Lower lobe of right lung (tissue), 2 donors: ENCODE results near the gene TGFB3. TPM values are rescaled to one million over a fixed set of nuclear protein-coding genes. Genes with fewer than 3 reads are reported as not detected.

Experiments used
- ATAC-seq, 2 donors: fragments of 200-7000 bp; cut with Tn5 transposase; one replicate each; pipeline ENCODE4 v1.9.1; 2020 to 2022; ENCODE audit warnings: mild to moderate bottlenecking in 2 of 2, moderate library complexity in 2 of 2
- DNase-seq: peaks from one replicate; pipeline ENCODE4 v3.0.0-alpha.2; 2020
- H3K27ac ChIP-seq: fragments of 200-600 bp; one replicate; pipeline ENCODE4 v1.8.0; 2022
- H3K27me3 ChIP-seq: fragments of 200-600 bp; one replicate; pipeline ENCODE4 v1.8.0; 2022; ENCODE audit warnings: low read depth
- H3K36me3 ChIP-seq: fragments of 200-600 bp; one replicate; pipeline ENCODE4 v1.8.0; 2022; ENCODE audit warnings: mild to moderate bottlenecking
- H3K4me1 ChIP-seq: fragments of 200-600 bp; one replicate; pipeline ENCODE4 v1.8.0; 2022
- H3K4me3 ChIP-seq: fragments of 200-600 bp; one replicate; pipeline ENCODE4 v1.8.0; 2022; ENCODE audit warnings: mild to moderate bottlenecking
- H3K9me3 ChIP-seq: fragments of 200-600 bp; one replicate; pipeline ENCODE4 v1.8.0; 2022
- CTCF ChIP-seq: fragments of 200-600 bp; IDR thresholded peaks from one replicate; pipeline ENCODE4 v1.8.0; 2022; ENCODE audit warnings: antibody characterized with exemption, mild to moderate bottlenecking
- intact Hi-C: fragments of 100-400 bp; cut with DNase I; formaldehyde crosslinking; loops from one replicate; pipeline ENCODE4 v1.11.0; 2022
- total RNA-seq: library from RNA; stranded (reverse); fragmentation: NEBNext Ultra II Directional; extraction: Animal tissue kit (Norgen Biotek cat#: 25700); gene quantifications from one replicate; pipeline ENCODE4 v1.2.1, GENCODE V29; 2021
- donor health status: DM: no; HTN: yes; CAD: no; lungs with severe emphysema.

Gene TGFB3
- total RNA-seq, 1 donor from 2014 or later, result 15.7 TPM

GRCh38 chr14:76007379-76007778 lies 25.6 kb upstream of the TGFB3 start:
- no peak overlapping the region for H3K27ac ChIP-seq
- H3K27me3 ChIP-seq, result no peaks in the 10 kb centered on the region
- H3K4me1 ChIP-seq, result no peaks in the 10 kb centered on the region
- DNase-seq, result no peak
- intact Hi-C loops, result no loop called here
- no peak for ATAC-seq
- peaks cover 4% of the 10 kb centered on the region for H3K9me3 ChIP-seq
- peaks cover 36% of the 10 kb centered on the region for H3K36me3 ChIP-seq
- no peak for TF ChIP-seq CTCF
- H3K4me3 ChIP-seq, result no peak overlapping the region

DNA sequence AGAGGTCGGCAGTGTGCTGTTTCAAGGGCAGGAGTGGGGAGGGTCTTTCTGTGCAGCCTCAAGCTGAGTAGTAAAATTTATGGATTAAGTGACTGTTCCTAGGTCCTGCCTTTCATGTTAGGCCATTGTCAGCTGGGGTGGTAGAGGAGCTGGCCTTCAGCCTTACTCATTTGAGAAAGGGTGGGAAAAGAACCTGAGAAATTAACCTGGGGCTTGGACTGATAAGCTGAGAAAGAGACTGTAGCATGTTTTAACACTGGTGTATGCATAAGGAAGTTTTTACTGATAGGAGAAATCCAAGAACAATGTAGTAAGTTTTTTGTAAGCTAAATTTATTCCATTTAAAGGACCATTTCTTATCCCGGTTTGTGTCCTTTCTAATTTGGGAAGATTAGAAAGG lies 24.5 kb upstream of the TGFB3 start:
- no peaks in the 10 kb centered on the region for H3K27me3 ChIP-seq
- H3K4me3 ChIP-seq, result no peak overlapping the region
- no peak overlapping the region for H3K27ac ChIP-seq
- ATAC-seq (no peak), DNase-seq (no peak)
- no peak for TF ChIP-seq CTCF
- peaks cover 4% of the 10 kb centered on the region for H3K9me3 ChIP-seq
- peaks cover 42% of the 10 kb centered on the region for H3K36me3 ChIP-seq
- no peaks in the 10 kb centered on the region for H3K4me1 ChIP-seq
- intact Hi-C loops, result no loop called here

DNA sequence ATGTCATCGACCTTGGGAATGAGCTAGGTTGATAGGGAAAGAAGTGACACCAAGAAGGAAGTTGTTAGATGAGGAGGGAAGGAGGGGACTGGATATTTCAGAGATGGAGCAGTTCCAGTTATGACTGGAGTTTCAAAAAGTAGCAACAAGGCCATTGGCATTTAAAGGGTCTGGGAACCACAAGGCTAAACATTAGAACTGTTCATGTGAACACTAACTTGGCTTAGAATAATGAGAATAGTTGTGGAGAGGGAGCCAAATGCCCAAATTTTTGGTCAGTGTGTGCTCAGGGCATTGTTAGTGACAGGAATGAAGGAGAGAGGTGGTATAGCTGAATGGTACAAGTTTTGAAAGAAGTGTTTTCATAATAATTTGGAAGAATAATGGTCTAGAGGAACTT lies 20.6 kb upstream of the TGFB3 start:
- ATAC-seq (no peak), DNase-seq (no peak)
- Histone ChIP-seq H3K4me1 (no peaks in the 10 kb centered on the region), H3K4me3 (no peak overlapping the region), H3K9me3 (peaks cover 4% of the 10 kb centered on the region), H3K36me3 (peaks cover 51% of the 10 kb centered on the region), H3K27ac (no peak overlapping the region), H3K27me3 (no peaks in the 10 kb centered on the region)
- intact Hi-C loops, result no loop called here
- no peak for TF ChIP-seq CTCF

GRCh38 chr14:75999511-76000190 lies 17.9 kb upstream of the TGFB3 start:
- no peak overlapping the region for H3K27ac ChIP-seq
- TF ChIP-seq CTCF, result no peak
- H3K27me3 ChIP-seq, result no peaks in the 10 kb centered on the region
- peaks cover 43% of the 10 kb centered on the region for H3K36me3 ChIP-seq
- no peaks in the 10 kb centered on the region for H3K9me3 ChIP-seq
- H3K4me3 ChIP-seq, result no peak overlapping the region
- no peak for DNase-seq
- no peaks in the 10 kb centered on the region for H3K4me1 ChIP-seq
- intact Hi-C loops, result no loop called here
- no peak for ATAC-seq

GRCh38 chr14:75996488-75996887 lies 14.7 kb upstream of the TGFB3 start:
- no peaks in the 10 kb centered on the region for H3K27me3 ChIP-seq
- intact Hi-C loops, result no loop called here
- H3K4me1 ChIP-seq, result no peaks in the 10 kb centered on the region
- no peak for TF ChIP-seq CTCF
- H3K27ac ChIP-seq, result peak overlapping the region; percentile 55
- ATAC-seq (no peak), DNase-seq (no peak)
- no peak overlapping the region for H3K4me3 ChIP-seq
- peaks cover 48% of the 10 kb centered on the region for H3K36me3 ChIP-seq
- H3K9me3 ChIP-seq, result no peaks in the 10 kb centered on the region
